Panc1 (cell line): ENCODE data around the gene ADCY3. TPM values are rescaled to one million over a fixed set of nuclear protein-coding genes. Genes with fewer than 3 reads are reported as not detected.

ENCODE experiments used
- ATAC-seq: fragments of 200-7000 bp; cut with Tn5 transposase; 2 replicates; pipeline ENCODE4 v1.9.1; 2020; ENCODE audit warnings: mild to moderate bottlenecking, moderate library complexity
- BruUV-seq: library from RNA; stranded (reverse); fragments of 400-500 nt; replicated peaks from 2 replicates; lab custom pipeline; 2021; lab: Mats Ljungman, UMichigan
- CTCF ChIA-PET: fragments of 300-600 bp; sonication (Branson Sonifier 250); formaldehyde crosslinking; loops from one replicate; lab custom pipeline; 2022; ENCODE audit warnings: antibody characterized with exemption; lab: Charles Lee
- POLR2A ChIA-PET: fragments of 300-600 bp; sonication (Branson Sonifier 250); formaldehyde crosslinking; loops from one replicate; lab custom pipeline; 2022; ENCODE audit warnings: antibody characterized with exemption; lab: Charles Lee
- DNase-seq: peaks from one replicate; pipeline ENCODE4 v3.0.0-alpha.2; 2010; ENCODE audit warnings: low read depth, low spot score
- H3K27ac ChIP-seq: 2 replicates; pipeline ENCODE4 v1.5.1; 2011; ENCODE audit warnings: mild to moderate bottlenecking, low read length, inconsistent platforms
- H3K27me3 ChIP-seq: fragments of 200-500 bp; sonication (Bioruptor generic); 2 replicates; pipeline ENCODE4 v1.6.0; 2014; ENCODE audit warnings: low read length, inconsistent platforms; ENCODE audit not compliant: control insufficient read depth, insufficient read depth
- H3K36me3 ChIP-seq: fragments of 200-500 bp; sonication (Bioruptor generic); 2 replicates; pipeline ENCODE4 v1.5.1; 2014; ENCODE audit warnings: inconsistent platforms, mild to moderate bottlenecking, low read length, moderate library complexity; ENCODE audit not compliant: control insufficient read depth, insufficient read depth
- H3K4me1 ChIP-seq: 2 replicates; pipeline ENCODE4 v1.5.1; 2011; ENCODE audit warnings: inconsistent platforms, mild to moderate bottlenecking, low read length, moderate library complexity; ENCODE audit not compliant: control insufficient read depth, insufficient read depth
- H3K4me3 ChIP-seq, 2 experiments: 2 replicates each; pipeline ENCODE4 v1.5.1; 2011 to 2012; ENCODE audit warnings: low read depth in 2 of 2, low read length in 2 of 2, mild to moderate bottlenecking in 2 of 2, inconsistent platforms in 1 of 2, moderate library complexity in 1 of 2
- H3K9me3 ChIP-seq: fragments of 200-500 bp; sonication (Bioruptor generic); 2 replicates; pipeline ENCODE4 v1.5.1; 2014; ENCODE audit warnings: low read depth, mild to moderate bottlenecking, inconsistent platforms, low read length, moderate library complexity; ENCODE audit not compliant: control insufficient read depth, insufficient read depth
- POLR2AphosphoS5 ChIP-seq: IDR thresholded peaks from 2 replicates; pipeline ENCODE4 v1.6.1; 2012; ENCODE audit warnings: mild to moderate bottlenecking, low read depth, low read length, moderate library complexity
- SIN3A ChIP-seq: IDR thresholded peaks from 2 replicates; pipeline ENCODE4 v1.6.1; 2012; ENCODE audit warnings: low read depth, mild to moderate bottlenecking, low read length, moderate library complexity, borderline replicate concordance; ENCODE audit not compliant: insufficient read depth
- TCF7L2 ChIP-seq: IDR thresholded peaks from 2 replicates; pipeline ENCODE4 v1.6.1; 2011; ENCODE audit warnings: mild to moderate bottlenecking, low read depth, low read length, inconsistent platforms
- in situ Hi-C: cut with HindIII; loops from 2 replicates; pipeline ENCODE4 v1.10.0; 2016; ENCODE audit warnings: low sequenced_read_pairs, low pct_unique_long_range_greater_than_20kb
- intact Hi-C: fragments of 100-400 bp; cut with micrococcal nuclease; formaldehyde crosslinking; loops from one replicate; pipeline ENCODE4 v1.10.0; 2022; ENCODE audit not compliant: unreplicated experiment
- total RNA-seq: library from RNA; stranded (reverse); gene quantifications from one replicate; pipeline ENCODE4 v1.2.1, GENCODE V29; 2021; ENCODE audit not compliant: unreplicated experiment
- TF ChIP-seq, protein P1 (sequence below), 2 experiments: IDR thresholded peaks; 2 replicates each; pipeline ENCODE4 v1.6.1; 2011 to 2012; ENCODE audit warnings: low read depth in 2 of 2, control low read depth in 1 of 2, low read length in 1 of 2, mild to moderate bottlenecking in 1 of 2, moderate library complexity in 1 of 2; ENCODE audit not compliant: insufficient read depth in 1 of 2
- TF ChIP-seq, protein P2 (sequence below): fragments of 450-650 bp; IDR thresholded peaks from 2 replicates; pipeline ENCODE4 v1.5.1; 2017; ENCODE audit warnings: mild to moderate bottlenecking

The ADCY3 gene
- total RNA-seq, 1 experiment from 2014 or later = 34.1 TPM

DNA sequence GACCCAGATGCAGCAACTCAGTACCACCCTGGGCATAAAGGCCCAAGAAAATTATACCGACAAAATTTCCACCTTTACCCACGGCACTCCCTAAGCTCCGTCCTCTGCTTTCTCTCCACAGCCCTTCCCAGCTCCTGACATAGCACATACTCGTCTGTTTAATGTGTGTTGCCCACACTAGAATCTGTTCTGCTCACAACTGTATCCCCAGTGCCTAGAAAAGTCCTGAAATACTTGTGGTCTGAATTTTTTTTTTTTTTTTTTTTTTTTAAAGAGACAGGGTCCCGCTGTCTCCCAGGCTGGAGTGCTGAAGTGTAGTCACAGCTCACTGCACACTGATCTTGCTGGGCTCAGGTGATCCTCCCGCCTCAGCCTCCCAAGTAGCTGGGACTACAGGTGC lies 62.3 kb downstream of the ADCY3 start:
- Histone ChIP-seq H3K4me1 (no peaks in the 10 kb centered on the region), H3K4me3 (no peak overlapping the region), H3K27ac (no peak overlapping the region), H3K36me3 (no peaks in the 10 kb centered on the region), H3K9me3 (no peaks in the 10 kb centered on the region), H3K27me3 (no peaks in the 10 kb centered on the region)
- BruUV-seq = no TSS peak
- intact Hi-C loops = no loop called here
- CTCF ChIA-PET = no interaction called here
- in situ Hi-C loops = no loop called here
- DNase-seq = no peak
- ATAC-seq = no peak
- POLR2A ChIA-PET = no interaction called here
- TF ChIP-seq, protein P1, sequence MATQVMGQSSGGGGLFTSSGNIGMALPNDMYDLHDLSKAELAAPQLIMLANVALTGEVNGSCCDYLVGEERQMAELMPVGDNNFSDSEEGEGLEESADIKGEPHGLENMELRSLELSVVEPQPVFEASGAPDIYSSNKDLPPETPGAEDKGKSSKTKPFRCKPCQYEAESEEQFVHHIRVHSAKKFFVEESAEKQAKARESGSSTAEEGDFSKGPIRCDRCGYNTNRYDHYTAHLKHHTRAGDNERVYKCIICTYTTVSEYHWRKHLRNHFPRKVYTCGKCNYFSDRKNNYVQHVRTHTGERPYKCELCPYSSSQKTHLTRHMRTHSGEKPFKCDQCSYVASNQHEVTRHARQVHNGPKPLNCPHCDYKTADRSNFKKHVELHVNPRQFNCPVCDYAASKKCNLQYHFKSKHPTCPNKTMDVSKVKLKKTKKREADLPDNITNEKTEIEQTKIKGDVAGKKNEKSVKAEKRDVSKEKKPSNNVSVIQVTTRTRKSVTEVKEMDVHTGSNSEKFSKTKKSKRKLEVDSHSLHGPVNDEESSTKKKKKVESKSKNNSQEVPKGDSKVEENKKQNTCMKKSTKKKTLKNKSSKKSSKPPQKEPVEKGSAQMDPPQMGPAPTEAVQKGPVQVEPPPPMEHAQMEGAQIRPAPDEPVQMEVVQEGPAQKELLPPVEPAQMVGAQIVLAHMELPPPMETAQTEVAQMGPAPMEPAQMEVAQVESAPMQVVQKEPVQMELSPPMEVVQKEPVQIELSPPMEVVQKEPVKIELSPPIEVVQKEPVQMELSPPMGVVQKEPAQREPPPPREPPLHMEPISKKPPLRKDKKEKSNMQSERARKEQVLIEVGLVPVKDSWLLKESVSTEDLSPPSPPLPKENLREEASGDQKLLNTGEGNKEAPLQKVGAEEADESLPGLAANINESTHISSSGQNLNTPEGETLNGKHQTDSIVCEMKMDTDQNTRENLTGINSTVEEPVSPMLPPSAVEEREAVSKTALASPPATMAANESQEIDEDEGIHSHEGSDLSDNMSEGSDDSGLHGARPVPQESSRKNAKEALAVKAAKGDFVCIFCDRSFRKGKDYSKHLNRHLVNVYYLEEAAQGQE (IDR thresholded peaks at IDR 0.05; ENCODE audit: insufficient read depth in 1 of 2, low read depth in 2 of 2, low read length in 1 of 2) = no peak
- no peak for TF ChIP-seq SIN3A
- no peak for TF ChIP-seq POLR2AphosphoS5

DNA sequence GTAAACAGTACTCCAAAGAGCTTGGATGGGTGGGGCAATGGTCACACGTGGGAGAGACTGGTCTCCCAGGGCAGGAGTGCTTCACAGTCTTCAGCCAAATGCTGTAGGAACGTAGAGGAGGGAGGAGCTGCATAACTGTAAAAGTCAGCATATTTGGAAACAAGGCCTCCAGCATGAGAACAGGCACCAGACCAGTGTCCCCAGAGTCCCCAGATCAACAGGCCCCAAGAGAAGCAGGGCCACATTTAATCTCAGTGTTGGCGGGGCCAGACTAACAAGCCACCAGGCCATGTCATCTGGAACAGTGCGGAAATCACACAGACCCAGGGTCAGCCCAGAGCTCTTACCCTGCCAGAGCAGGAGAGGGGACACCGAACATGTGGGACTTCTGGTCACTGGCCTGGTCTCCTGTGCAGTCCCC lies 63.2 kb downstream of the ADCY3 start:
- in situ Hi-C loops = no loop called here
- CTCF ChIA-PET = no interaction called here
- DNase-seq = no peak
- BruUV-seq = no TSS peak
- Histone ChIP-seq H3K4me3 (no peak overlapping the region), H3K9me3 (no peaks in the 10 kb centered on the region), H3K4me1 (no peaks in the 10 kb centered on the region), H3K36me3 (no peaks in the 10 kb centered on the region), H3K27me3 (no peaks in the 10 kb centered on the region), H3K27ac (no peak overlapping the region)
- no peak for ATAC-seq
- POLR2A ChIA-PET = no interaction called here
- TF ChIP-seq SIN3A = no peak
- intact Hi-C loops = no loop called here

DNA sequence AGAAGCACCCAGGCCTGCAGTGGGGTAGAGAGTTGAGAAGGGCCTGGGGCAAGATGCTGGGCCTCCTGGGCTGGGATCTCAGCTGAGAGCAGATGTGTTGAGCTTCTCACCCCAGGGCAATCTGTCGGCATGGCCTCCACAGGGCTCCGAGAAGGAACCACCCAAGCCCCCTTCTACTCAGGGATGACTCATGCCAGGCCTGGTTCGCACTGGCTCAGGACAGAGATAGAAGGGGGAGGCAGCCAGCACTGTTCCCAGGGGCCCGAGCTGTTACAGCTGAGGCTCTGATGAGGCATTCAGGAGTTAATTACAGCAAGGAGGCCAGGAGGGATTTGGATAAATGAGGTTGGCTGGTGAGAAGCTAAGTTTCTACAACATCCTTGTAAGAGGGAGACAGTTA lies 64.3 kb downstream of the ADCY3 start:
- Histone ChIP-seq H3K27ac (no peak overlapping the region), H3K36me3 (no peaks in the 10 kb centered on the region), H3K4me1 (no peaks in the 10 kb centered on the region), H3K27me3 (no peaks in the 10 kb centered on the region), H3K9me3 (no peaks in the 10 kb centered on the region), H3K4me3 (no peak overlapping the region)
- intact Hi-C loops = no loop called here
- POLR2A ChIA-PET = no interaction called here
- CTCF ChIA-PET = no interaction called here
- no TSS peak for BruUV-seq
- DNase-seq (no peak), ATAC-seq (no peak)
- TF ChIP-seq, protein P2, sequence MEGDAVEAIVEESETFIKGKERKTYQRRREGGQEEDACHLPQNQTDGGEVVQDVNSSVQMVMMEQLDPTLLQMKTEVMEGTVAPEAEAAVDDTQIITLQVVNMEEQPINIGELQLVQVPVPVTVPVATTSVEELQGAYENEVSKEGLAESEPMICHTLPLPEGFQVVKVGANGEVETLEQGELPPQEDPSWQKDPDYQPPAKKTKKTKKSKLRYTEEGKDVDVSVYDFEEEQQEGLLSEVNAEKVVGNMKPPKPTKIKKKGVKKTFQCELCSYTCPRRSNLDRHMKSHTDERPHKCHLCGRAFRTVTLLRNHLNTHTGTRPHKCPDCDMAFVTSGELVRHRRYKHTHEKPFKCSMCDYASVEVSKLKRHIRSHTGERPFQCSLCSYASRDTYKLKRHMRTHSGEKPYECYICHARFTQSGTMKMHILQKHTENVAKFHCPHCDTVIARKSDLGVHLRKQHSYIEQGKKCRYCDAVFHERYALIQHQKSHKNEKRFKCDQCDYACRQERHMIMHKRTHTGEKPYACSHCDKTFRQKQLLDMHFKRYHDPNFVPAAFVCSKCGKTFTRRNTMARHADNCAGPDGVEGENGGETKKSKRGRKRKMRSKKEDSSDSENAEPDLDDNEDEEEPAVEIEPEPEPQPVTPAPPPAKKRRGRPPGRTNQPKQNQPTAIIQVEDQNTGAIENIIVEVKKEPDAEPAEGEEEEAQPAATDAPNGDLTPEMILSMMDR = no peak
- TF ChIP-seq, protein P1 (IDR thresholded peaks at IDR 0.05; ENCODE audit: insufficient read depth in 1 of 2, low read depth in 2 of 2, low read length in 1 of 2) = no peak
- no peak for TF ChIP-seq TCF7L2
- no peak for TF ChIP-seq SIN3A
- in situ Hi-C loops = no loop called here
